HCT116 (cell line): ENCODE measurements around the gene HIVEP1. TPM values are rescaled to one million over a fixed set of nuclear protein-coding genes. Genes with fewer than 3 reads are reported as not detected.

Experiments used
- ATAC-seq: fragments of 200-7000 bp; cut with Tn5 transposase; 2 replicates; pipeline ENCODE4 v1.9.1; 2020; ENCODE audit warnings: mild to moderate bottlenecking, moderate library complexity
- BruUV-seq: library from RNA; stranded (reverse); fragments of 400-500 nt; replicated peaks from 2 replicates; lab custom pipeline; 2021; lab: Mats Ljungman, UMichigan
- CTCF ChIA-PET: fragments of 300-600 bp; sonication (Branson Sonifier 250); formaldehyde crosslinking; loops from one replicate; lab custom pipeline; 2021; ENCODE audit warnings: antibody characterized with exemption; lab: Charles Lee
- POLR2A ChIA-PET: fragments of 300-600, 350-600 bp; sonication (Branson Sonifier 250); formaldehyde crosslinking; loops from one replicate; lab custom pipeline; 2021; ENCODE audit warnings: antibody characterized with exemption; lab: Charles Lee
- RAD21 ChIA-PET, 2 experiments: fragments of 300-600 bp; sonication (Branson Sonifier 250); formaldehyde crosslinking; loops; one replicate each; lab custom pipeline; 2023; ENCODE audit warnings: low total read pairs in 2 of 2; ENCODE audit not compliant: uncharacterized antibody in 2 of 2, unreplicated experiment in 2 of 2, low non-redundant PET in 1 of 2; lab: Charles Lee
- DNase-seq: peaks from one replicate; pipeline ENCODE4 v3.0.0-alpha.2; 2010; ENCODE audit warnings: low read depth, low spot score
- H2AFZ ChIP-seq: fragments of 200-600 bp; shearing (Covaris generic), sonication (generic); 2 replicates; pipeline ENCODE4 v1.6.1; 2017; ENCODE audit warnings: low read depth, mixed run types, mixed read lengths, antibody characterized with exemption, low read length; ENCODE audit not compliant: poor library complexity, severe bottlenecking
- H3K27ac ChIP-seq: 2 replicates; pipeline ENCODE4 v1.5.1; 2012; ENCODE audit warnings: low read depth, low read length
- H3K27me3 ChIP-seq: fragments of 200-600 bp; sonication (generic); 2 replicates; pipeline ENCODE4 v1.6.1; 2016; ENCODE audit warnings: mixed run types, low read length, mixed read lengths; ENCODE audit not compliant: insufficient read depth
- H3K36me3 ChIP-seq, 2 experiments: fragments of 200-500 bp in 1 of 2; fragments of 200-600 bp in 1 of 2; sonication (Bioruptor generic) in 1 of 2; sonication (generic) in 1 of 2; 2 replicates each; pipeline versions ENCODE4 v1.5.1 to v1.6.1; 2014 to 2016; ENCODE audit warnings: low read length in 2 of 2, inconsistent platforms in 1 of 2, mixed read lengths in 1 of 2, mixed run types in 1 of 2; ENCODE audit not compliant: insufficient read depth in 2 of 2, control insufficient read depth in 1 of 2
- H3K4me1 ChIP-seq, 2 experiments: fragments of 200-600 bp in 1 of 2; sonication (generic) in 1 of 2; 2 replicates each; pipeline versions ENCODE4 v1.5.1 to v1.6.1; 2012 to 2017; ENCODE audit warnings: low read length in 2 of 2, inconsistent platforms in 1 of 2, mild to moderate bottlenecking in 1 of 2, mixed read lengths in 1 of 2, mixed run types in 1 of 2, moderate library complexity in 1 of 2; ENCODE audit not compliant: insufficient read depth in 2 of 2, control insufficient read depth in 1 of 2
- H3K4me2 ChIP-seq: fragments of 200-600 bp; sonication (generic); 2 replicates; pipeline ENCODE4 v1.6.1; 2017; ENCODE audit warnings: mixed run types, low read length, mixed read lengths
- H3K4me3 ChIP-seq, 2 experiments: fragments of 200-600 bp in 1 of 2; sonication (generic) in 1 of 2; replicated peaks in 1 of 2; 2 replicates each; pipeline ENCODE4 v1.5.1; 2011 to 2016; ENCODE audit warnings: low read length in 2 of 2, control low read depth in 1 of 2, low read depth in 1 of 2, mild to moderate bottlenecking in 1 of 2, mixed read lengths in 1 of 2, mixed run types in 1 of 2
- H3K79me2 ChIP-seq: fragments of 200-600 bp; sonication (generic); 2 replicates; pipeline ENCODE4 v1.6.1; 2017; ENCODE audit warnings: mild to moderate bottlenecking, mixed run types, low read length, moderate library complexity, mixed read lengths; ENCODE audit not compliant: insufficient read depth
- H3K9ac ChIP-seq: fragments of 200-600 bp; sonication (generic); 2 replicates; pipeline ENCODE4 v1.6.1; 2016; ENCODE audit warnings: low read length, mixed read lengths
- H3K9me2 ChIP-seq: fragments of 200-600 bp; sonication (generic), shearing (Covaris generic); 2 replicates; pipeline ENCODE4 v1.6.1; 2017; ENCODE audit warnings: mixed run types, mild to moderate bottlenecking, moderate library complexity; ENCODE audit not compliant: insufficient read depth
- H3K9me3 ChIP-seq, 2 experiments: fragments of 200-500 bp in 1 of 2; fragments of 200-600 bp in 1 of 2; sonication (Bioruptor generic) in 1 of 2; sonication (generic) in 1 of 2; 2 replicates each; pipeline ENCODE4 v1.6.1; 2014 to 2017; ENCODE audit warnings: low read length in 2 of 2, mixed read lengths in 2 of 2, inconsistent platforms in 1 of 2, low read depth in 1 of 2, mild to moderate bottlenecking in 1 of 2, mixed run types in 1 of 2, moderate library complexity in 1 of 2; ENCODE audit not compliant: control insufficient read depth in 1 of 2, insufficient read depth in 1 of 2
- H4K20me1 ChIP-seq: fragments of 200-600 bp; sonication (generic), shearing (Covaris generic); 2 replicates; pipeline ENCODE4 v1.6.1; 2017; ENCODE audit warnings: mixed run types, mild to moderate bottlenecking, moderate library complexity; ENCODE audit not compliant: insufficient read depth
- CTCF ChIP-seq, 3 experiments: fragments of 200-600 bp in 1 of 3; sonication (generic) in 1 of 3; IDR thresholded peaks in 2 of 3; conservative IDR thresholded peaks in 1 of 3; 2 replicates each; pipeline ENCODE4 v1.5.1; 2012 to 2017; ENCODE audit warnings: low read depth in 2 of 3, low read length in 2 of 3, antibody characterized with exemption in 1 of 3, borderline replicate concordance in 1 of 3, control low read depth in 1 of 3, mild to moderate bottlenecking in 1 of 3, mixed read lengths in 1 of 3, mixed run types in 1 of 3, moderate library complexity in 1 of 3; ENCODE audit not compliant: insufficient read depth in 1 of 3
- ELF1 ChIP-seq: IDR thresholded peaks from 2 replicates; pipeline ENCODE4 v1.6.1; 2012; ENCODE audit warnings: low read depth, borderline replicate concordance
- EZH2 ChIP-seq: fragments of 200-600 bp; sonication (generic); IDR thresholded peaks from 2 replicates; pipeline ENCODE4 v1.6.1; 2017; ENCODE audit warnings: antibody characterized with exemption, mixed run types
- FOSL1 ChIP-seq: IDR thresholded peaks from 2 replicates; pipeline ENCODE4 v1.6.1; 2012; ENCODE audit warnings: low read depth
- JUND ChIP-seq: IDR thresholded peaks from 2 replicates; pipeline ENCODE4 v1.6.1; 2012
- SRF ChIP-seq: IDR thresholded peaks from 2 replicates; pipeline ENCODE4 v1.6.1; 2012; ENCODE audit warnings: low read depth
- TCF7L2 ChIP-seq: IDR thresholded peaks from 2 replicates; pipeline ENCODE4 v1.7.0; 2011; ENCODE audit warnings: borderline replicate concordance, inconsistent platforms; ENCODE audit not compliant: insufficient read depth, insufficient read length; ENCODE audit errors: extremely low read depth
- YY1 ChIP-seq: IDR thresholded peaks from 2 replicates; pipeline ENCODE4 v1.6.1; 2011; ENCODE audit warnings: low read length, low read depth, moderate library complexity, mild to moderate bottlenecking; ENCODE audit not compliant: insufficient replicate concordance; ENCODE audit errors: extremely low read depth
- intact Hi-C: fragments of 100-400 bp; cut with micrococcal nuclease; formaldehyde crosslinking; loops from 2 replicates; pipeline ENCODE4 v1.10.0; 2022
- total RNA-seq: library from RNA; stranded (reverse); gene quantifications from one replicate; pipeline ENCODE4 v1.2.1, GENCODE V29; 2021; ENCODE audit not compliant: unreplicated experiment

The HIVEP1 gene
- total RNA-seq, 1 experiment from 2014 or later, result 11.2 TPM

DNA sequence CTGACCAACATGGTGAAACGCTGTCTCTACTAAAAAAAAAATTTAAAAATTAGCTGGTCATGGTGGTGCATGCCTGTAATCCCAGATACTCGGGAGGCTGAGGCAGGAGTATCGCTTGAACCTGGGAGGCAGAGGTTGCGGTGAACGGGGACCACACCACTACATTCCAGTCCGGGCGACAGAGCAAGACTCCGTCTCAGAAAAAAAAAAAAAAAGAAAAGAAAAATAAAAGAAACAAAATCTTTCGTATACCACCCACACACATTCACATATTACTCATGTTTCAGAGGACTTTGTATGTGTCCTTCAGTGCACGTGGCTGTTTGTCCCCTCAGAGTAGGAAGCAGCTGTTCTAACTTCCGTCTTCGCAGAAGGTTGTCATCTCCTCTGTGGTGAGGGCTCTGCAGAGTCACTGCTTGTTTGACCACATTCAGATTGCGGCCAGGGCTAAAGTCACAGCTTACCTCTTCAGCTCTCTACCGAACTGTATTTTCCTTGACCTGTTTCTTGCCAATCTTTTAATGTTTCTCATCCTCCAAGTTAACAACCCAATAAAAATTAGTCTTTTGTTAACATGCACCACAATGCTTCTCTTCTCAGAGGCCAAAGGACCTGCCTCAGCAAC lies 36.6 kb upstream of the HIVEP1 start:
- RAD21 ChIA-PET, result interaction anchor here in 1 of 2 experiments (0.5 kb wide), 1 partner anchor 1873 kb away, joined by 4 read pairs; no protein-coding TSS in a partner anchor
- CTCF ChIA-PET, result no interaction called here
- POLR2A ChIA-PET, result no interaction called here

More for the DNA sequence above, 36.6 kb upstream of the HIVEP1 start:
- BruUV-seq, result no TSS peak
- DNase-seq (no peak), ATAC-seq (no peak)
- no peaks in the 10 kb centered on the region for H3K27me3 ChIP-seq
- no peaks in the 10 kb centered on the region for H3K36me3 ChIP-seq
- no peaks in the 10 kb centered on the region for H3K9me3 ChIP-seq
- no peak overlapping the region for H3K4me2 ChIP-seq
- no peak overlapping the region for H3K9ac ChIP-seq
- H2AFZ ChIP-seq, result no peak overlapping the region
- H3K4me1 ChIP-seq, result no peaks in the 10 kb centered on the region
- no peaks in the 10 kb centered on the region for H4K20me1 ChIP-seq
- H3K27ac ChIP-seq, result no peak overlapping the region
- intact Hi-C loops, result no loop called here
- H3K4me3 ChIP-seq, result no peak overlapping the region
- no peaks in the 10 kb centered on the region for H3K9me2 ChIP-seq
- TF ChIP-seq JUND (no peak), YY1 (no peak), TCF7L2 (no peak), EZH2 (no peak), ELF1 (no peak), CTCF (IDR thresholded peaks at IDR 0.05 in 2 of 3, conservative IDR thresholded peaks at IDR 0.05 in 1 of 3; ENCODE audit: borderline replicate concordance in 1 of 3, insufficient read depth in 1 of 3, low read depth in 2 of 3, low read length in 2 of 3) (no peak), SRF (no peak), FOSL1 (no peak)
- no peaks in the 10 kb centered on the region for H3K79me2 ChIP-seq
